HG02759 (cell line): ENCODE results near the gene AXIN2.

Experiments used
- ATAC-seq: cut with Tn5 transposase; IDR thresholded peaks from one replicate; pipeline ENCODE4 v1.9.1; 2021; ENCODE audit warnings: mild to moderate bottlenecking, moderate library complexity; ENCODE audit not compliant: unreplicated experiment

AXIN2 gene, protein sequence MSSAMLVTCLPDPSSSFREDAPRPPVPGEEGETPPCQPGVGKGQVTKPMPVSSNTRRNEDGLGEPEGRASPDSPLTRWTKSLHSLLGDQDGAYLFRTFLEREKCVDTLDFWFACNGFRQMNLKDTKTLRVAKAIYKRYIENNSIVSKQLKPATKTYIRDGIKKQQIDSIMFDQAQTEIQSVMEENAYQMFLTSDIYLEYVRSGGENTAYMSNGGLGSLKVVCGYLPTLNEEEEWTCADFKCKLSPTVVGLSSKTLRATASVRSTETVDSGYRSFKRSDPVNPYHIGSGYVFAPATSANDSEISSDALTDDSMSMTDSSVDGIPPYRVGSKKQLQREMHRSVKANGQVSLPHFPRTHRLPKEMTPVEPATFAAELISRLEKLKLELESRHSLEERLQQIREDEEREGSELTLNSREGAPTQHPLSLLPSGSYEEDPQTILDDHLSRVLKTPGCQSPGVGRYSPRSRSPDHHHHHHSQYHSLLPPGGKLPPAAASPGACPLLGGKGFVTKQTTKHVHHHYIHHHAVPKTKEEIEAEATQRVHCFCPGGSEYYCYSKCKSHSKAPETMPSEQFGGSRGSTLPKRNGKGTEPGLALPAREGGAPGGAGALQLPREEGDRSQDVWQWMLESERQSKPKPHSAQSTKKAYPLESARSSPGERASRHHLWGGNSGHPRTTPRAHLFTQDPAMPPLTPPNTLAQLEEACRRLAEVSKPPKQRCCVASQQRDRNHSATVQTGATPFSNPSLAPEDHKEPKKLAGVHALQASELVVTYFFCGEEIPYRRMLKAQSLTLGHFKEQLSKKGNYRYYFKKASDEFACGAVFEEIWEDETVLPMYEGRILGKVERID

DNA sequence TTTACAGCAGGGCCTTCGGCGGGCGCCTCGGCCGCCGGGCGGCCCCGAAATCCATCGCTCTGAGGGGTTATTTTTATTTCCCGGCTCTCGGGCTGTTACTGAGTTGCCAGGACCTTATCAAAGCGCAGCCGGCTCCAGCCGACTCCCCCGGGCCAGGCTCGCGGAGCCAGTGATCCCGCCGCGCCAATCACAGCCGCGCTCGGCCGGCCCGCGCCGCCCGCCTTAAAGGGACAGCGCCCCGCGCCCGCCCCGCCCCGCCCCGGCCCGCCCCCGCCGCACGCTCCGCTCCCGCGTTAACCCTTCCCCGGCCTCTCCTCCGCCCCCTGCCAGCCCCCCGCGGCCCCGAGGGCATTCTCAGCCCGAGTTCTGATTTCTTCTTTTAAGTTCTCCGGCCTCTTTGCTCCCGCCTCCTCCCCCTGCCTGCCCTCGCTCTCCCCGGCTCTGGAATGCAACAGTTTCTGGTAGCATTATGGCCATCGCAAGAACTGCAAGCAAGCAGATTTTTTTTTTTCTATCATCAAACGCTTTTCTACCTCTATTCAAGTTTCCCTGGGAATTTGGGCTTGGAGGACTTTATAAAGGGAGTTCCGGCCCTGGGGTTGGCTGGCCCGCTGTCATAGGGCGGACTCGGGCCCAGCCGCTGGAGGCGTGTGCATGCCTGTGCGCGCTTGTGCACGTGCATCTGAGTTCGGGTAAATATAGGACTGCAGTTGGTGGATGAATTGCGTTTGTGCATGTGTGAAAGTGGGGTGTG is at the start of gene AXIN2:
Gene AXIN2 (minus strand): TSS at position 197 of the 754 bp plus-strand sequence. CDS start 3,028 bp downstream, outside the sequence.
- ATAC-seq: peak; percentile 89

DNA sequence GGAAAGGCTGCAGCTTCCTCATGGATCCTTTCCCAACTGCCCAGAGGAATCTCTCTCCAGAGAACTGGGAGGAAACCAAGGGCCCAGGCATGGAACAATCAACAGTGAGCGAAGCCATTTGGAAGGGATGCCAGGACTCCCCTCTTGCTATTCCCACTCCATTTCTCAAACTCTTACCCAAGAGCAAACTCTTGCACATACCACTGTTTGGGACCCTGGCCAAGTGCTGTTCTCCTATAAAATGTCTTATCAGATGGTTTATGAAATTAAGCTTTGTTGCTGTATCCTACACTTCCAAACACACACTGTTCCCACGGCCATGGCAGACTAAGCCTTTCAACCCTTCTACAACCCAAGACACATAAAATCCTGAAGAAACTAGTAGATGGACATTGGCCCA is 48.3 kb upstream of the AXIN2 start:
- ATAC-seq: no peak

DNA sequence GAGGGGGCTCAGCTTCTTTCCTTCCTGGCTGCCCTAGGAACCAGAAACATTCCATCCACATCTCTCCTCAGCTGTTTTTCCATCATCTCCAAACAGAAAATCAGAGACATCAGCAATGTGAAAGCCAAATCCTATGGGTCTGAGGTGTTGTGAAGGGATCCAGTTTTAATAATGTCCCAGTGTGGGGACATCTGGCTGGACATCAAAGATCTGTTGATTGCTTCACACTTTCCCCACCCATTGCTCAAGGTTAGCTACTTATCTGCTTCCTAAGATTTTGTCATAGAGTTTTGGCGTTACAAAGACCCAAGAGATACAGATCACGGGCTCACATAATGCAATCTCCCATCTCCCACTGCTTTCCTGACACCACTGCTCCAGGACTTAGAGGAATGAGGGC is 47.8 kb upstream of the AXIN2 start:
- ATAC-seq: no peak

DNA sequence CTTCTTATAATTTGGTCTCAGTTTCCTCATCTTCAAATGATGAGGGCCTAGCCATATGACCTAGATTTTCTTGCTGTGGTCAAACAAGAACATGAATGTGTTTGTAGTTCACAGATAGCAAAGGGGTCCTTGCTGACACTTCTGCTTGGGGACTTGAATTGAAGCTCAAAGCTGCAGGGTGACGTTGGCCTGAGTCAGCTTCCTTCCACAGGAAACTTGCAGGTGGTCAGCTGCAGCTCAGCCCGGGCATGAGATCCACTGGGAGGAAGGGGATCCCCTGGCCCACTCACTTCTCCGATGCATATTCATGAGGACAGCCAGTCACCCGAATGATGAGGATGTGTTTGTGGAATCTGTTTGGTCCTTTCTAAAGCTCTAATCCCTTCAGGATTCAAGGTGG is 42.6 kb upstream of the AXIN2 start:
- ATAC-seq: no peak

DNA sequence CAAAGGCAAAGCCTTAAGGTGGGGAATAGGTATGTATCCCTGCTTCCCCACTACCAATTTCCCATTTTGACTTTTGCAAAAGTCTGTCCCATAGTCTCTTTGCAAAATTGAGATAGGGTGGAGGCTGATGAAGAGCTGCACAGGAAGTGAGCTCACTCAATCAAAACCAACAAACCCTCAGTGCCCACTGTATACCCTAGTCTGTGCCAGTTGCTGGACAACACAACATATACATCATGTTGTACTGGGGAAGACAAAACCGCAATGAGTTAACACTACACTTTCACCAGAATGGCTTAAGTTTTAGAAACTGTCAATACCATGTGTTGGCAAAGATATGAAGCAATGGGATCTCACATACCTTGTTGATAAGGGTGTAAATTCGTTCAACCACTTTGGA is 40.4 kb upstream of the AXIN2 start:
- ATAC-seq: no peak

DNA sequence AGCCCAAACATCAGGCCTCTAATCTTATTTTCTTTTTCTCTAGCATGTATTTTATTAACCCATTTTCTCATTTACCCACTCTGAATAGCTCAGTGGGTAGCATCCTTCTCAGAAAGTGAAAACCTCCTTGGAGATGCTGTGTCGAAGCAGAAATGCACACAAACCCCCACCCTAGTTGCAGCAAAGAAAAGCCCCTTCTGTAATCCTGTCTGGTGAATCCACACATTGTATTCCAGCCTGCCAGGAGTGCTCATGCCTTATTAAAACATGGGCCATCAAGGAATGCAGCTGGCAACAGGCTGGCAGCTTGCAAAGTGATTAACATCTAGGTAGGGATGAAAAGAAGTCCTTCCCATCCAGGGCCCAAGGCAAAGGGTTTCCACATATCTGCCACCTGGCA is 39.7 kb upstream of the AXIN2 start:
- no peak for ATAC-seq

DNA sequence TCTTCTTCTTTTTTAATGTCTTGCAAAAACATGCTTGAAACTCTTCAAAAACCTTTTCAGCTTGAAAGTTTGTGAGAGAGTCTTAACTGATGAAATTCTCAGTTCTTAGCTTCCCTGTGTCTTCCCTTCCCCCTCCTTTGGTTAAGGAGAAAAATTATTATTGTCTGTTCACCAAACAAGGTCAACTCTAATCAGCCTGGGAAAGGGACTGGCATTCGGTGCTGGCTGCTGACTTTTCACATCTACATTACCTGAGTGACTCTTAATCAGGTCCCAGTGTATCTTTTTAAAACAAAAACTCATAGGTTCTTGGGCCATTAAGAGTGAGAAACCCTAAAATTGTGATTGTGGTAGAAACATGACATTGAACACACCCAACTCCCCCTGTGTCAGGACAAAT is 39.1 kb upstream of the AXIN2 start:
- ATAC-seq: no peak

DNA sequence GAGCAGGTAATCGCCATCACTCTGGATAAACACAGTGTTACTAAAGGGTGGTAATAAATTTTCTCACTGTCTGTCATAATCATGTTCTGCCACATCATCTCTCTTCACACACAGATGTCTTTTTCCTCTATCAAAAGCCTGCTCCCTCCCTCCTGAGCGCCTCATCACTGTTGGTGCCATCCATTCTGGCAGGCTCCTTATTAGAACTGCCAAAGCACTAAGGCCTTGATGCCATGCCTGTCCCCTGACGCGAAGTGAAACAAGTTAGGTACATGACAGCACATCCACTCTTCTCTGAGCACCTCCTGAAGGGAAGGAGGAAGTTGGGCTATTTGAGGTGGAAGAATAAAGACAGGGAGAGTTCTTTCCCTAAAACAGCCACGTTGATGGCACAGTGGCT is 38.2 kb upstream of the AXIN2 start:
- no peak for ATAC-seq

DNA sequence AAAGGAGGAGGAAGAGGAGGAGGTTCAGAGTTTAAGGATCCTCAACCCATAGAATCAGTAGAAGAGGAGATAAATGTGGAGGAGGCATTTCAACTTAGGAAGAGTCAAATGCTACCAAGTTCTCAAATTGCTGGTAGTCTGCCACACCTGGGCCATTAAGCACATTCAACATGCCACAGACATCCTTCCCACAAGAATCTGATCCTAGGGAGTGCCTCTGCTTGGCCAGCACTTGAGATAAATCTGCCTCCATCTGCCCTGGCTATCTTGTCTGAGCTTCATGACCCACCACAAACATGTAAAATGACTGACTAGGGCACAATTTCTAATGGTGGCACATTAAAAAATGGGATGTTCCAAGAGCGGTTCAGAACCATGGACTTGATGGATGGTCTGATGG is 37.3 kb upstream of the AXIN2 start:
- no peak for ATAC-seq

DNA sequence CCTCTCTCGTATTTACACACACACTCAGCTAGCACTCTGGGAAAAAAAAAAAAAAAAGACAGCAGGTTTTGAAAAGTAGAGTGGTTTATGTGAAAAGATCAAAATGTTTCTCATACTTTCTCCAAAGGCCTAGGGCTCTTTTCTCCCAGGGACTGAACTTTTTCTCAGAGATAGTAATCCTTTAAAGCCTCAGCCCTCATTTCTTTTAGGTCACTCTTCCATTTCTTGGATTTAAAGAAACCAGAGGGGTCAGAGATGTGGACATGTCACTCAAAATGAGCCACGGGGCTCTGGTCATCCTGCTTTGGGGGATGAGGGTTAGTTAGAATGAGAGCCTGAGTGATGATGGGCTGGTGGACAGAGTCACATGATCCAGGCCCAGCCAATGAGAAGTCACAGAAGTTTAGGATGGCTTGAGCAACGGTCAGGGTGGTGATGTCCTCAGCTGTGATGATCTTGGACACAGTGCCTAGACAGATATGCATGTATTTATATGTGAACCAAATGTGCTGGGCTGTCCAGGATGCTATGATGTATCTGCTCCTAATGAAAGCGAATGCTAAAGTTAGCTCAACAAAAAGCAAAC is 33.7 kb upstream of the AXIN2 start:
- no peak for ATAC-seq

DNA sequence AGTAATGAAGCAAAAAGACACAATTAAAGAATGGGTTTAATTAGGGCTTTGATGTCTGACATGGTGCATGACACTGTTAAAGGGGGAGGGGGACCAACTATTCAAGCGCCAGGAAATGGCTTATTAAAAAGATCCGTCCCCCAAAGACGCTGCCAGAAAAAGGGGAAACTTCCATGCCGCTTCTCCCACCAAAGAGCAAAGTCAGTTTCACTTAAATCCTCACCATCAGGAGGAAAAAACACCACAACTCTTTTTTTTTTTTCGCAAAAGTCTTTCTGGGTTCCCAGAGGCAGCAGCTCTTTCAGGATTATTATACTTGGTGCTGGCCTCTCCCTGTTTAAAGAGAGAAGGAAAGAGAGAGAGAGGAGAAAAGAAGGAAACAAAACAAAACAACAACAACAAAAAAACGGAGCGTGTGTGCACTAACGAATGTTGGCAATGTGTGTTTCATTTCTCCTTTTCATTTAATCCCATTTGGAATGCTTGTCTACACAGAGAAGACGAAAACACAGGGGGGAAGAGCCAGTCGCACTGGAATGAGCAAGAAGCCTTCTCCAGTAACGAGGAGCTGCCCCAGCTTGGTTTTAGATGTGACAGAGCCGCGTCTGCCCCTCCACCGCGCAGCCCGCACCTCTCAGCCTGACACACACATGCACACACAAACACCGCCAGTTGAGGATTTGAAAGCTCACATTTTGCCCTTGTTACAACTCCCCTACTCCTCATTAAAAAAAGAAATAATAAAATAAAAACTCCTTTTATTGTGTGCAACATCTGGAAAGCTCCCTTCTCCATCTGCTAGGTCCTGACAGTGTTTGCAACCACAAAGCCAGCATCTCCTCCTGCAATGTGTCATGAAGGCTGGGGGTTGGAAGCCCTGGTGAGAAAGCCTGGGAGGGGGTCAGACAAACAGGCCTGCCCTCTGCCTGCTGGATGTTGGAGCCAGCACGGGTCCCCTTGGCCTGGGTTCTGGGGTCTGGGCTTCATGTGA is 32.7 kb upstream of the AXIN2 start:
- ATAC-seq: no peak

DNA sequence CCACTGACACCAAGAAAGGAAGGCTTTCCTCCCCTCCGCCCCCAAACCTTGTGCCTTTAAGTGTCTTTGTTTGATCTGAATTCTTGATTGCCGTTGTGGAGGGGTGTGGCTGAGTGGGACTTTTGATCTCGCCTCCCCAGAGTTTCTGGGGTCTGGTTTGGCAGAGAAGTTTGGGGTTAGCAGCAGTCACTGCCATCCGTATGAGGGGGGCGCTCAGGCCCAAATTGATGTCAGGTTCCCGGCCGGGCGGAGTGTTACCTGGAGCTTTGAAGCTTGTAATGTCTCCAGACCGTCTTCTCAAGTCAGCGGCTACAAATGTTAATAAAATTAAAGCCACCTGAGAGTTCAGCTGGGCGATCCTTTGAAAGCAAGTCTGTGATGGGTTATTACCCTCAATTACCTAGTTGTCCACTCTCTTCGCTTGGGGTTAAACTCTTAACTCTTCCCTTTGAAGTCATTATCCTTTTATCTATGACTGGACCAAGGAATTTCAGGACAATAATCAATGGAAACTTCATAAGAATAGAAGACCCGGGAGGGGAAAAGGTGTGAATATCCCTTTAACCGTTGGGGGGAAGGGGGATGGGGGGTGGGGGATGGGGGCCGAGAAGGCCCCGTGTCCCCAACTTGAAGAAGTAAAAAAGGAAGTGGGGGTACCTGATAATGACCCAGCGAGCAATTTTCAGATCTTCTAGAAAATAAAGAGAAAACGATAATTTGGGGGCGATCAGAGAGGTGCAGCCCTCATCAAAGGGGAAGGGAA is 31.8 kb upstream of the AXIN2 start:
- ATAC-seq: no peak

DNA sequence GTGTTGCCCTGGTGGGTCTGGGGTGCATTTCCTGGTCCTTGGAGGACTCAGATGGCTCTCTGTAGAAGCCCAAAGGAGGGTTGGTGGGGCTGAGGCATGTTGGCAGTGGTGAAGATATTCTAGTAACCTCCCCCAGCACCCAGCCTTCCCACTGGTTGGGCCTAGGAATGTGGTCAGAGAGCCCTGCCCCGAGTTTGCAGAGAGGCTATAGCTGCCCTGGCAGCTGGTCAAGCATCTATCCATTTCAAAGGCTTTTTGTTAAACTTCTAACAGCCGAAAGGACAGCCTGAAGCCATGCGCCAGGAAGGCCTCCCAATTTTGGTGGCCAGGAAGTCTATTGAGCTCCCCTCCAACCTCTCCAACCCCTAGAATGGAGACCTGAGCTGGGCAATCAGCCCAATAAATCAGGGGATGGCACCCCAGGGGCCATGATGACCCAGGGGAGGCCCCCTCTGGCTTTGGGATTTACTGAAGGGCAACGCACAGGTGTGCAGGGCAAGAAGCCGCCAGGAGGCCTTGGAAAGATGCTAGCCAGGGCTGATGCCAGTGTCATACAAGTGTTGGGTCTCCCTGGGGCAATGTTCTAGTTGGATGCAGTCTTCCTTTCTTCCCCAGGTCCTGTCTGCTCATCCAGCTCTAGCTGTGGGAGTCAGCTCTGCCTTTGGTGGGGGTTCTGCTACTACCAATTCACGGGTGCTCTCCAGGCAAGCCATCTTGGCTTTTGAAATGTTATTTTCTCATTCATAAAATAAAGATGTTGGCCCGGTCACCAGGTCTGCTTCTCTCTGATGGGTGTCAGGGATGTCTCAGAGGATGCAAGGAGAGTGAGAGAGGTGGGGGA is 30.9 kb upstream of the AXIN2 start:
- ATAC-seq: no peak

DNA sequence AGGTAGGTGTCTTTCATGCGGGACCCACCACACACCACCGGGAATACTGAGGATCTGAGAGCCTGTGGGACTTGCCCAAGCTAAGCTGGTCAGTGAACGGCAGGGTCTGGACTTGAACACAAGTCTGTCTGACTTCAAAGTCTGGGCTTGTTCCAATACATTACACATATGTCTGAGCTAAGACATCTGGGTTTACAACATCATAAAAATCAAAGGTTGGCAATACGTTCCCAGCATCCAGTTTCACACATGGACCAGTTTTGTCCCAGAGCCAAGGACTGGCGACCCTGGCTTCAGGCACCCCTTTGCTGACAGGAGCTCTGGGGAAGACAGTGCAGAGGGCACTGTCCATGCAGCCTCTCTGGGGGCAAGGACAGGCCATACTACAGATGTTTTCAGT is 27.9 kb upstream of the AXIN2 start:
- no peak for ATAC-seq

DNA sequence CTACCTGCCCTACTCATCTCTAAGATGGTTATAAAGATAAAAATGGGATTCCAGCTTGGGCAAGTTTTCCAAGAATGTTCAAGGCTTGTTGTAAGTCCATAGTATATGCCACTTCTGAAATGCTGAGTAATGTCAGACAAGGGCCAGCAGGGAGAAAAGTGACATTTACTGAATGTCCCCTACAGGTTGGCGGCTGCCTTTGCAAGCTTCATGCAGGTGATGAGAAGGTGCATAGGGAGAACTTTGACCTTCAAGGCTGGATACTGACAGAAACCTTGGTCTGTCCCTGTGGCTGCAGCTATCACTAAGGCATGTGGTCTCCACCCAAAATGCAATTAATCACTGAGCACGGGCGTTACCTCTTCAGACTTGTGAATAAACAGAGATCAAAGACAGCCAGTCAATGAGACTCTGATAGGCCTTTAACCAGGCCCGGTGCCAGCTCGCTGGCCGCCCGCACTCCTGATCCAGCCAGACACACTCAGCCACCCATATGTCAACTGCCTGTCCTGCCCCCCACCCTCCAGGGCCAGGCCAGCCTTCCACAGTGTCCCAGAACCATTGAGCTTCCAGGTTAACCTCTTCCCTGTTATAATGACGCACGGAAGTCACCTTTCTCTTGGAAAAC is 26.8 kb upstream of the AXIN2 start:
- no peak for ATAC-seq

DNA sequence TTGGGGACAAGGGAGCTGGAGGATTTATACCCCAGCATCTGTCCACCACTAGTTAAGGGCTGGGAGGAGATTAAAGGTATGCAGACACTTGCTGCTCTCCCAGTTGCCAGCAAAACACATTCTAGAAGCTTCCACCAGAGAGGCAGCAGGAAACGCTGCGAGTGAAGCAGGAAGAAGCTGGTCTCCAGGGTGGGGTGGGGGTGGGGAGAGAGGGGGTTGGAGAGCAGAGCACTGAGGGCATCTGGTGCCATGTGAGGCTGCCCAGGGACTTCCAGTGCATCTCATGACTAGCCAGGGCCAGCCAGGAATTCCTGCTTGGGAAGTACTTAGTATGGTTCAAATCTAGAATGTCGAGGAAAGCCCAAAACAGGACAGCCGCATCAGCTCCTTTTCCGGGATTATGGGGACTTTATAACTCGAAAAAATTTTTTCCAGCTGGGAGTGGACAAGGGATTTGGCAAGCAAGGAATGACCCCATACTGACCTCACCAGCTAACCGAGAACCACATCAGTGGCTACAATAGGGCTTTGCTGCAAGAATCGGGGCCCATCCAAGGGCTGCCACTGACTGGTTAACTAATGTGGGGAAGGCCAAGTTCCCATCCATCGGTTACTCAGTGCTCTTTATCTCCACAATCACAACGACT is 26.2 kb upstream of the AXIN2 start:
- ATAC-seq: no peak

DNA sequence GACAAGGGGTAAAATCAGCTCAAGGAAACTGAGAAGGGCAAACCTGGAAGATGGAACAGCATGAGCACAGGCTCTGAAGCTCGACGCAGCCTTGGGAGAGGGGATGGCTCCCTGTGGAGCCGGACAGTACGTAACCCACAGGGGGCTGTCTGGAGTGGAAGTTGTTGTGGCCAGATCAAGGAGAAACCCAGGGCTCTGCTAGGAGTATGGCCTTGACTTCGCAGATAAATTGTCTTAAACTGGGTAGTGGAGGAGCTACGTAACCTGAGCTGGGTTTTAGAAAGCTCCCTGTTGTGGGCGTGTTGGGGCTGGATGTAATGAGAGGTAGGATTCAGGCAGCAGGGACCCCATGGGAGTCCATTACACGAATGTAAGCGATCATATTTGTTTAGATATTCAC is 25.5 kb upstream of the AXIN2 start:
- no peak for ATAC-seq
